ENCODE results near the gene ELMOD3.
"Not testable (repeated sequence)": the region's sequence is repeated elsewhere in the genome, so short reads cannot be mapped to it uniquely, and the experiment has no call there.

The ELMOD3 gene

GRCh38 chr2:85329701-85330100 is 24.9 kb upstream of the ELMOD3 start:
- DNase-seq, result not testable (repeated sequence)

GRCh38 chr2:85330839-85331636 is 23.5 kb upstream of the ELMOD3 start:
- DNase-seq, result no peak

- DNase-seq, result not testable (repeated sequence)
Measured at GRCh38 chr2:85333877-85334276, 20.7 kb upstream of the ELMOD3 start.

- no peak for DNase-seq
Measured at GRCh38 chr2:85334928-85335327, 19.6 kb upstream of the ELMOD3 start.

- no peak for DNase-seq
Measured at GRCh38 chr2:85340034-85340892, 14.3 kb upstream of the ELMOD3 start.

- DNase-seq, result no peak
Measured at GRCh38 chr2:85341269-85342029, 13.1 kb upstream of the ELMOD3 start.

- no peak for DNase-seq
Measured at GRCh38 chr2:85342156-85342555, 12.4 kb upstream of the ELMOD3 start.

- DNase-seq, result not testable (repeated sequence)
Measured at GRCh38 chr2:85343207-85343895, 11.2 kb upstream of the ELMOD3 start.

GRCh38 chr2:85344356-85344954 is 10.1 kb upstream of the ELMOD3 start:
- no peak for DNase-seq

GRCh38 chr2:85347599-85347998 is 7.0 kb upstream of the ELMOD3 start:
- DNase-seq, result no peak

GRCh38 chr2:85353876-85354285 is 688 bp upstream of the ELMOD3 start:
- no peak for DNase-seq

GRCh38 chr2:85355073-85355410 is 473 bp downstream of the ELMOD3 start:
- no peak for DNase-seq

GRCh38 chr2:85355521-85355920 is 952 bp downstream of the ELMOD3 start:
- no peak for DNase-seq

GRCh38 chr2:85356186-85356585 is 1.6 kb downstream of the ELMOD3 start:
- no peak for DNase-seq

- DNase-seq, result no peak
Measured at GRCh38 chr2:85357736-85358135, 3.2 kb downstream of the ELMOD3 start.

- DNase-seq, result not testable (repeated sequence)
Measured at GRCh38 chr2:85362653-85363387, 8.3 kb downstream of the ELMOD3 start.

- no peak for DNase-seq
Measured at GRCh38 chr2:85367180-85367579, 12.6 kb downstream of the ELMOD3 start.

GRCh38 chr2:85368921-85369320 is 14.4 kb downstream of the ELMOD3 start:
- no peak for DNase-seq

- no peak for DNase-seq
Measured at GRCh38 chr2:85369500-85369899, 14.9 kb downstream of the ELMOD3 start.

GRCh38 chr2:85371045-85371444 is 16.5 kb downstream of the ELMOD3 start:
- DNase-seq, result no peak

- DNase-seq, result no peak
Measured at GRCh38 chr2:85376291-85377065, 21.9 kb downstream of the ELMOD3 start.

Measured in NCI-H1694 (cell line).